A549 (cell line): ENCODE measurements around the gene MADD. TPM values are rescaled to one million over a fixed set of nuclear protein-coding genes. Genes with fewer than 3 reads are reported as not detected.
A peak's percentile ranks its signal among the peaks of the same experiment; 100 is the strongest.

ENCODE experiments used
- ATAC-seq, 2 experiments: fragments of 200-7000 bp in 1 of 2; fragments of >200 bp in 1 of 2; cut with Nextera tagmentation in 1 of 2; cut with Tn5 transposase in 1 of 2; 3 replicates each; pipeline versions ENCODE4 v1.8.0 to v1.9.1; 2018 to 2020; ENCODE audit warnings: mild to moderate bottlenecking in 1 of 2, moderate library complexity in 1 of 2
- CTCF ChIA-PET: fragments of 300-600 bp; sonication (Branson Sonifier 250); formaldehyde crosslinking; extraction: SDS; loops from one replicate; lab custom pipeline; 2021; ENCODE audit warnings: antibody characterized with exemption, inconsistent platforms; lab: Yijun Ruan, JAX
- POLR2A ChIA-PET: fragments of 350-600 bp; formaldehyde crosslinking; extraction: SDS; loops from one replicate; lab custom pipeline; 2021; ENCODE audit warnings: antibody characterized with exemption, inconsistent platforms; lab: Yijun Ruan, JAX
- DNase-seq, 2 experiments: peaks; one replicate each; pipeline versions ENCODE4 v3.0.0 to v3.0.0-alpha.2; 2011 to 2016; ENCODE audit warnings: low read depth in 1 of 2, low spot score in 1 of 2
- FAIRE-seq: peaks from 2 replicates; lab custom pipeline; 2011; peaks lifted over from hg19 to GRCh38; lab: Jason Lieb, UNC
- H3K27ac ChIP-seq, 2 experiments: fragments of >200 bp; sonication (Bioruptor Twin); formaldehyde crosslinking; 3 replicates each; pipeline ENCODE4 v1.5.1; 2016 to 2017
- H3K4me1 ChIP-seq: fragments of >200 bp; sonication (Bioruptor Twin); formaldehyde crosslinking; 3 replicates; pipeline ENCODE4 v1.6.1; 2016
- H3K4me2 ChIP-seq: fragments of >200 bp; sonication (Bioruptor Twin); formaldehyde crosslinking; 3 replicates; pipeline ENCODE4 v1.6.1; 2016
- H3K4me3 ChIP-seq: fragments of >200 bp; sonication (Bioruptor Twin); formaldehyde crosslinking; 3 replicates; pipeline ENCODE4 v1.5.1; 2016
- H3K9me3 ChIP-seq: fragments of >200 bp; sonication (Bioruptor Twin); formaldehyde crosslinking; 3 replicates; pipeline ENCODE4 v1.6.1; 2016
- CTCF ChIP-seq: fragments of >200 bp; sonication (Bioruptor Twin); formaldehyde crosslinking; IDR thresholded peaks from 3 replicates; pipeline ENCODE4 v1.5.1; 2016
- E2F6 ChIP-seq: IDR thresholded peaks from 2 replicates; pipeline ENCODE4 v1.6.1; 2012; ENCODE audit warnings: low read depth, borderline replicate concordance
- FOSB ChIP-seq: fragments of 250-450 bp; sonication (Bioruptor Pico); IDR thresholded peaks from 2 replicates; pipeline ENCODE4 v1.5.0; 2020; ENCODE audit warnings: mild to moderate bottlenecking, moderate library complexity
- HES2 ChIP-seq: fragments of >200 bp; sonication (Bioruptor Twin); formaldehyde crosslinking; IDR thresholded peaks from 2 replicates; pipeline ENCODE4 v1.6.1; 2016
- HOXA7 ChIP-seq: fragments of 250-450 bp; sonication (Bioruptor Pico); IDR thresholded peaks from 2 replicates; pipeline ENCODE4 v1.5.0; 2020; ENCODE audit warnings: mild to moderate bottlenecking, moderate library complexity
- HOXB5 ChIP-seq: fragments of 250-450 bp; sonication (Bioruptor Pico); IDR thresholded peaks from 2 replicates; pipeline ENCODE4 v1.5.0; 2020; ENCODE audit warnings: mild to moderate bottlenecking, moderate library complexity
- JUNB ChIP-seq: fragments of >200 bp; sonication (Bioruptor Twin); formaldehyde crosslinking; IDR thresholded peaks from 2 replicates; pipeline ENCODE4 v1.6.1; 2016
- KDM1A ChIP-seq: fragments of 200-600 bp; sonication (generic); IDR thresholded peaks from 2 replicates; pipeline ENCODE4 v1.6.1; 2016; ENCODE audit warnings: low read depth, mild to moderate bottlenecking
- KDM5A ChIP-seq: fragments of 200-600 bp; sonication (generic); IDR thresholded peaks from 2 replicates; pipeline ENCODE4 v1.6.1; 2016; ENCODE audit warnings: antibody characterized with exemption, mild to moderate bottlenecking
- NPAS2 ChIP-seq: fragments of 250-450 bp; sonication (Bioruptor Pico); IDR thresholded peaks from 2 replicates; pipeline ENCODE4 v1.8.0; 2022; ENCODE audit warnings: mild to moderate bottlenecking, moderate library complexity, borderline replicate concordance
- NR3C1 ChIP-seq: fragments of >200 bp; sonication (Bioruptor Twin); formaldehyde crosslinking; IDR thresholded peaks from 3 replicates; pipeline ENCODE4 v1.6.1; 2017
- PBX3 ChIP-seq: IDR thresholded peaks from 2 replicates; pipeline ENCODE4 v1.6.1; 2012
- POLR2A ChIP-seq: IDR thresholded peaks from 2 replicates; pipeline ENCODE4 v1.6.1; 2012; ENCODE audit warnings: mild to moderate bottlenecking, low read length
- RAD21 ChIP-seq, 2 experiments: fragments of >200 bp in 1 of 2; sonication (Bioruptor Twin) in 1 of 2; formaldehyde crosslinking in 1 of 2; IDR thresholded peaks in 1 of 2; conservative IDR thresholded peaks in 1 of 2; 2 replicates in 1 of 2; 3 replicates in 1 of 2; pipeline ENCODE4 v1.6.1; 2012 to 2018; ENCODE audit warnings: inconsistent platforms in 1 of 2
- RARB ChIP-seq: fragments of 250-450 bp; sonication (Bioruptor Pico); IDR thresholded peaks from 2 replicates; pipeline ENCODE4 v1.8.0; 2021; ENCODE audit warnings: mild to moderate bottlenecking, moderate library complexity
- REST ChIP-seq: fragments of 200-600 bp; sonication (generic); IDR thresholded peaks from 2 replicates; pipeline ENCODE4 v1.6.1; 2016; ENCODE audit warnings: antibody characterized with exemption, mild to moderate bottlenecking, moderate library complexity
- RFX5 ChIP-seq: fragments of 450-650 bp; IDR thresholded peaks from 2 replicates; pipeline ENCODE4 v1.7.1; 2014; ENCODE audit warnings: antibody characterized with exemption, mild to moderate bottlenecking, moderate library complexity
- SMC3 ChIP-seq: fragments of >200 bp; sonication (Bioruptor Twin); formaldehyde crosslinking; IDR thresholded peaks from 3 replicates; pipeline ENCODE4 v1.6.1; 2018; ENCODE audit warnings: inconsistent platforms
- SREBF2 ChIP-seq: fragments of 450-650 bp; IDR thresholded peaks from 2 replicates; pipeline ENCODE4 v1.6.1; 2014; ENCODE audit warnings: mild to moderate bottlenecking, moderate library complexity
- TFCP2L1 ChIP-seq: fragments of 250-450 bp; sonication (Bioruptor Pico); IDR thresholded peaks from 2 replicates; pipeline ENCODE4 v1.5.0; 2021; ENCODE audit warnings: mild to moderate bottlenecking
- TP53 ChIP-seq: fragments of 250-450 bp; sonication (Bioruptor Pico); IDR thresholded peaks from 2 replicates; pipeline ENCODE4 v1.5.0; 2021; ENCODE audit warnings: mild to moderate bottlenecking, moderate library complexity
- ZSCAN20 ChIP-seq: fragments of 250-450 bp; sonication (Bioruptor Pico); IDR thresholded peaks from 2 replicates; pipeline ENCODE4 v1.8.0; 2022; ENCODE audit warnings: mild to moderate bottlenecking, moderate library complexity
- WGBS: methylation state at CpG from one replicate; pipeline ENCODE4 v1.1.6; 2017; ENCODE audit errors: missing lambda C conversion rate; 5-methylcytosine and 5-hydroxymethylcytosine counted together
- polyA plus RNA-seq, 4 experiments: library from polyadenylated mRNA; depleted of rRNA in 3 of 4; stranded (reverse); fragments of >200 nt; fragmentation: RNase III in 1 of 4; extraction: RNeasy Plus Mini Kit Qiagen cat#74134 plus additional on column Dnase treatment in 1 of 4; gene quantifications; 2 replicates in 3 of 4; 3 replicates in 1 of 4; pipeline ENCODE4 v1.2.3, GENCODE V29; 2011 to 2017
- TF ChIP-seq, protein P1 (sequence below): fragments of 250-450 bp; sonication (Bioruptor Pico); IDR thresholded peaks from 2 replicates; pipeline ENCODE4 v1.5.0; 2020; ENCODE audit warnings: low read depth, mild to moderate bottlenecking, moderate library complexity
- TF ChIP-seq, protein P2 (sequence below): IDR thresholded peaks from 2 replicates; pipeline ENCODE4 v1.6.1; 2012

Gene MADD
- polyA plus RNA-seq, 2 of the 4 experiments (the other 2 are of a cell fraction) = 16.7 to 25.2 TPM

- Histone ChIP-seq H3K9me3 (no peaks in the 10 kb centered on the region), H3K4me1 (no peaks in the 10 kb centered on the region), H3K4me3 (no peak overlapping the region), H3K4me2 (no peak overlapping the region), H3K27ac (no peak overlapping the region)
- ATAC-seq = peak; percentile 44 to 77; a peak in 3 of 6 replicates
- TF ChIP-seq NR3C1 (no peak), REST (no peak), RFX5 (no peak), CTCF (peak; percentile 33), TP53 (CRISPR knock-in tag) (no peak), ZSCAN20 (CRISPR knock-in tag) (no peak), RARB (no peak), TFCP2L1 (CRISPR knock-in tag) (no peak), SMC3 (peak; percentile 33; the same call in 2 of the 3 replicates), KDM5A (no peak), HOXA7 (no peak), PBX3 (no peak), HOXB5 (CRISPR knock-in tag) (no peak), E2F6 (no peak), JUNB (no peak), RAD21 (conservative IDR thresholded peaks at IDR 0.05 in 1 of 2, IDR thresholded peaks at IDR 0.05 in 1 of 2) (peak; percentile 50 to 69; a peak in 4 of 5 replicates)
- TF ChIP-seq, protein P1, sequence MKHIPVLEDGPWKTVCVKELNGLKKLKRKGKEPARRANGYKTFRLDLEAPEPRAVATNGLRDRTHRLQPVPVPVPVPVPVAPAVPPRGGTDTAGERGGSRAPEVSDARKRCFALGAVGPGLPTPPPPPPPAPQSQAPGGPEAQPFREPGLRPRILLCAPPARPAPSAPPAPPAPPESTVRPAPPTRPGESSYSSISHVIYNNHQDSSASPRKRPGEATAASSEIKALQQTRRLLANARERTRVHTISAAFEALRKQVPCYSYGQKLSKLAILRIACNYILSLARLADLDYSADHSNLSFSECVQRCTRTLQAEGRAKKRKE (CRISPR knock-in tag) = no peak
- 46% methylated on average over 8 of the region's 8 CpGs for WGBS
- ChIA-PET POLR2A (interaction anchor here (0.6 kb wide), 1 partner anchor 78 kb away, joined by 3 read pairs; no protein-coding TSS in a partner anchor), CTCF (interaction anchor here (0.6 to 4.3 kb wide), 14 partner anchors 8 to 185 kb away, joined by 3 to 21 read pairs (median 4); partner anchors contain the start of genes ARFGAP2 and NR1H3)
- peak; percentile 50 to 63 for DNase-seq
- no peak for FAIRE-seq
Measured at GRCh38 chr11:47348859-47349258, 78.9 kb downstream of the MADD start.

DNA sequence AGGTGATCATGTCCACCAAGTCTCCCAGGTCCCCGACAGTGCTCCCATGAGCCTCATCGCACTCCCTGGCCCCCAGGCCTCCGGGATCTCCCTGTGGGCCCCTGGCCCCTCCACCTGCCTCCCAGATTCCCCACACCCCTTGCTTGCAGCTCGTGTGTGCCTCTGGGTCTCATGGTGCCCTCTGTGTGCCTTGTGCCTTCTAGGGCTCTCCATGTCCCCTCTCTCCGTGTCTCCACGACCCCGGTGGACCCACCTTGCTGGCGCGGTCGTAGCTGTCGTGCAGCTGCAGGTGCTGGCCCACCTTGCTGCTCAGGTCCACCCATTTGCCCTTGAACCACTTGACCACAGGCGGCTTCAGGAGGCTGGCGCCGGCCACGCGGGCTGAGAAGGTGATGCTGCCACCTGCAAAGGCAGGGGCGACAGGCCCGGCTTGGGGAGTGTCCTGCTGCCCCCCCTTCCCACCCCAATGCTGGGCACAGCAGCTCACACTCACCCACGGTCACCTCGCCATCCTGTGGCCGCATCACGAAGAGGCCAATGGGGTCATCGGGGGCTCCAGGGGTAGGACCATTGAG, 79.7 kb downstream of the MADD start:
- FAIRE-seq (no peak), DNase-seq (no peak), ATAC-seq (no peak)
- ChIA-PET CTCF (interaction anchor here (0.6 to 4.3 kb wide), 15 partner anchors 8 to 186 kb away, joined by 3 to 21 read pairs (median 4); partner anchors contain the start of genes ARFGAP2 and NR1H3), POLR2A (no interaction called here)
- no peak overlapping the region for H3K4me3 ChIP-seq
- 86% methylated on average over 22 of the region's 23 CpGs for WGBS
- no peak for TF ChIP-seq NR3C1
- no peak for TF ChIP-seq KDM1A
- no peak for TF ChIP-seq SREBF2
- no peak for TF ChIP-seq NPAS2 (CRISPR knock-in tag)
- no peak for TF ChIP-seq HES2
- no peak for TF ChIP-seq TP53 (CRISPR knock-in tag)
- TF ChIP-seq FOSB (CRISPR knock-in tag) = no peak
- TF ChIP-seq POLR2A = no peak
- TF ChIP-seq, protein P2, sequence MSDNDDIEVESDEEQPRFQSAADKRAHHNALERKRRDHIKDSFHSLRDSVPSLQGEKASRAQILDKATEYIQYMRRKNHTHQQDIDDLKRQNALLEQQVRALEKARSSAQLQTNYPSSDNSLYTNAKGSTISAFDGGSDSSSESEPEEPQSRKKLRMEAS = no peak
- no peak overlapping the region for H3K27ac ChIP-seq
- peaks cover 2% of the 10 kb centered on the region; the same call in 1 of the 3 replicates for H3K4me1 ChIP-seq
- H3K4me2 ChIP-seq = no peak overlapping the region
- no peaks in the 10 kb centered on the region for H3K9me3 ChIP-seq
